Stimulated activated CD8-positive, alpha-beta memory T cell treated with anti-CD3 and anti-CD28 coated beads, Interleukin-15, amount 100 ng/mL, for 4 hours (primary cell): ENCODE data around the gene LPO.

ENCODE experiments used
- DNase-seq, 2 donors: peaks; one replicate each; pipeline ENCODE4 v3.0.0-alpha.2; 2020; ENCODE audit warnings: low read depth in 2 of 2

LPO gene

GRCh38 chr17:58317421-58318064 is 79.2 kb downstream of the LPO start:
- no peak for DNase-seq

GRCh38 chr17:58318065-58318481 is 79.7 kb downstream of the LPO start:
- DNase-seq: no peak
